HepG2 (cell line): ENCODE results near the gene FAM53B. TPM values are rescaled to one million over a fixed set of nuclear protein-coding genes. Genes with fewer than 3 reads are reported as not detected.

ENCODE experiments used
- ATAC-seq: fragments of 200-7000 bp; cut with Tn5 transposase; 3 replicates; pipeline ENCODE4 v1.9.1; 2020; ENCODE audit warnings: mild to moderate bottlenecking, moderate library complexity
- BruUV-seq: library from RNA; stranded (reverse); fragments of 400-500 nt; replicated peaks from 2 replicates; lab custom pipeline; 2021; lab: Mats Ljungman, UMichigan
- CTCF ChIA-PET: fragments of 300-600 bp; formaldehyde crosslinking; extraction: SDS; loops from one replicate; lab custom pipeline; 2021; ENCODE audit warnings: low total read pairs, inconsistent platforms, low intra/inter-chr PET ratio; lab: Yijun Ruan, JAX
- POLR2A ChIA-PET: fragments of 350-600 bp; sonication (Branson Sonifier 250); formaldehyde crosslinking; loops from one replicate; lab custom pipeline; 2020; ENCODE audit warnings: antibody characterized with exemption, inconsistent platforms; lab: Yijun Ruan, JAX
- DNase-seq: peaks from one replicate; pipeline ENCODE4 v3.0.0-alpha.2; 2015; ENCODE audit warnings: low spot score
- FAIRE-seq: peaks from 3 replicates; lab custom pipeline; 2011; peaks lifted over from hg19 to GRCh38; lab: Jason Lieb, UNC
- H2AFZ ChIP-seq: one replicate; pipeline ENCODE4 v1.6.1; 2011; ENCODE audit warnings: low read length, inconsistent platforms
- H3K27ac ChIP-seq: fragments of 300-600 bp; 3 replicates; pipeline ENCODE4 v1.8.0; 2011; ENCODE audit warnings: mixed run types, mild to moderate bottlenecking, mixed read lengths, low read length, inconsistent platforms; ENCODE audit not compliant: insufficient read depth; ENCODE audit errors: extremely low read length
- H3K27me3 ChIP-seq, 2 experiments: fragments of 200-600 bp in 1 of 2; 2 replicates in 1 of 2; 3 replicates in 1 of 2; pipeline versions ENCODE4 v1.6.0 to v1.8.0; 2011; ENCODE audit warnings: low read length in 2 of 2, mild to moderate bottlenecking in 2 of 2, moderate library complexity in 2 of 2, inconsistent platforms in 1 of 2; ENCODE audit not compliant: insufficient read depth in 2 of 2, control insufficient read depth in 1 of 2
- H3K36me3 ChIP-seq, 2 experiments: fragments of 200-600 bp in 1 of 2; replicated peaks in 1 of 2; 2 replicates in 1 of 2; 3 replicates in 1 of 2; pipeline versions ENCODE4 v1.5.1 to v1.8.0; 2011; ENCODE audit warnings: low read length in 2 of 2, inconsistent platforms in 1 of 2; ENCODE audit not compliant: insufficient read depth in 2 of 2, control insufficient read depth in 1 of 2
- H3K4me1 ChIP-seq: 2 replicates; pipeline ENCODE4 v1.5.1; 2012; ENCODE audit warnings: low read length, inconsistent platforms; ENCODE audit not compliant: insufficient read depth
- H3K4me2 ChIP-seq: 2 replicates; pipeline ENCODE4 v1.6.0; 2011; ENCODE audit warnings: low read depth, low read length, inconsistent platforms
- H3K4me3 ChIP-seq, 3 experiments: fragments of 200-600 bp in 1 of 3; sonication (generic), shearing (Covaris generic) in 1 of 3; replicated peaks in 1 of 3; 2 replicates each; pipeline ENCODE4 v1.5.1; 2011 to 2016; ENCODE audit warnings: low read length in 3 of 3, inconsistent platforms in 2 of 3, low read depth in 2 of 3, mild to moderate bottlenecking in 2 of 3, control low read depth in 1 of 3, mixed read lengths in 1 of 3; ENCODE audit not compliant: insufficient read depth in 1 of 3
- H3K79me2 ChIP-seq: one replicate; pipeline ENCODE4 v1.6.1; 2011; ENCODE audit warnings: low read length, inconsistent platforms; ENCODE audit not compliant: insufficient read depth
- H3K9ac ChIP-seq: 2 replicates; pipeline ENCODE4 v1.6.0; 2011; ENCODE audit warnings: mild to moderate bottlenecking, low read depth, low read length, inconsistent platforms; ENCODE audit not compliant: insufficient read depth
- H3K9me3 ChIP-seq: 2 replicates; pipeline ENCODE4 v1.5.1; 2012; ENCODE audit warnings: mild to moderate bottlenecking, low read length
- H4K20me1 ChIP-seq: 2 replicates; pipeline ENCODE4 v1.6.0; 2011; ENCODE audit warnings: inconsistent platforms, mild to moderate bottlenecking, low read length, moderate library complexity; ENCODE audit not compliant: insufficient read depth
- GFI1 ChIP-seq: sonication (generic); formaldehyde crosslinking; IDR thresholded peaks from 2 replicates; pipeline ENCODE4 v1.5.0; 2020; ENCODE audit warnings: missing genetic modification reagents, mild to moderate bottlenecking, borderline replicate concordance
- MBD4 ChIP-seq: IDR thresholded peaks from 2 replicates; pipeline ENCODE4 v1.6.1; 2012; ENCODE audit warnings: low read length, inconsistent platforms, borderline replicate concordance
- NR2C2 ChIP-seq: sonication (generic); formaldehyde crosslinking; IDR thresholded peaks from 2 replicates; pipeline ENCODE4 v1.4.0; 2020; ENCODE audit warnings: missing genetic modification reagents, mild to moderate bottlenecking, moderate library complexity, borderline replicate concordance
- PITX1 ChIP-seq: sonication (generic); formaldehyde crosslinking; IDR thresholded peaks from 2 replicates; pipeline ENCODE4 v1.5.1; 2020; ENCODE audit warnings: mild to moderate bottlenecking, missing genetic modification reagents
- SAFB2 ChIP-seq: sonication (generic); formaldehyde crosslinking; IDR thresholded peaks from 2 replicates; pipeline ENCODE4 v1.5.1; 2020; ENCODE audit warnings: missing genetic modification reagents, low read depth, mild to moderate bottlenecking, borderline replicate concordance
- ZNF224 ChIP-seq: sonication (generic); formaldehyde crosslinking; IDR thresholded peaks from 2 replicates; pipeline ENCODE4 v1.5.0; 2020; ENCODE audit warnings: mild to moderate bottlenecking, missing genetic modification reagents
- ZNF567 ChIP-seq: sonication (generic); formaldehyde crosslinking; IDR thresholded peaks from 2 replicates; pipeline ENCODE4 v1.8.1; 2023; ENCODE audit warnings: mild to moderate bottlenecking, missing genetic modification reagents, borderline replicate concordance
- WGBS: methylation state at CpG from one replicate; pipeline ENCODE4 v1.1.6; 2017; ENCODE audit warnings: low lambda C conversion rate; 5-methylcytosine and 5-hydroxymethylcytosine counted together
- in situ Hi-C: cut with HindIII; loops from 2 replicates; pipeline ENCODE4 v1.10.0; 2017; ENCODE audit warnings: low pct_unique_long_range_greater_than_20kb; ENCODE audit not compliant: extremely low pct_ligation_motif_present
- intact Hi-C: fragments of 100-400 bp; cut with micrococcal nuclease; formaldehyde crosslinking; loops from one replicate; pipeline ENCODE4 v1.10.0; 2022; ENCODE audit not compliant: unreplicated experiment
- polyA plus RNA-seq, 8 experiments: library from polyadenylated mRNA; depleted of rRNA in 3 of 8; stranded (reverse) in 7 of 8; unstranded in 1 of 8; fragments of >200 nt; fragmentation: Illumina TruSeq in 4 of 8; extraction: Trizol in 4 of 8; gene quantifications; 2 replicates each; pipeline versions ENCODE4 v1.2.1 to v1.2.3, GENCODE V29; 2011 to 2016; ENCODE audit warnings: low read depth in 4 of 8, missing spikeins in 1 of 8, mixed read lengths in 1 of 8; ENCODE audit not compliant: insufficient read depth in 1 of 8
- total RNA-seq, 5 experiments: library from RNA; depleted of rRNA; stranded (reverse); fragments of >200 nt; fragmentation: Illumina TruSeq; extraction: Trizol; gene quantifications; 2 replicates each; pipeline ENCODE4 v1.2.3, GENCODE V29; 2016; ENCODE audit warnings: low read depth in 1 of 5
- TF ChIP-seq, protein P1 (sequence below): sonication (generic); formaldehyde crosslinking; IDR thresholded peaks from 2 replicates; pipeline ENCODE4 v1.4.0; 2020; ENCODE audit warnings: missing genetic modification reagents, borderline replicate concordance

The FAM53B gene
- total and polyA plus RNA-seq, 2 of the 13 experiments (the other 11 are each of a cell fraction or from before 2014, with no cell fraction given), result 6.4 to 19.3 TPM

DNA sequence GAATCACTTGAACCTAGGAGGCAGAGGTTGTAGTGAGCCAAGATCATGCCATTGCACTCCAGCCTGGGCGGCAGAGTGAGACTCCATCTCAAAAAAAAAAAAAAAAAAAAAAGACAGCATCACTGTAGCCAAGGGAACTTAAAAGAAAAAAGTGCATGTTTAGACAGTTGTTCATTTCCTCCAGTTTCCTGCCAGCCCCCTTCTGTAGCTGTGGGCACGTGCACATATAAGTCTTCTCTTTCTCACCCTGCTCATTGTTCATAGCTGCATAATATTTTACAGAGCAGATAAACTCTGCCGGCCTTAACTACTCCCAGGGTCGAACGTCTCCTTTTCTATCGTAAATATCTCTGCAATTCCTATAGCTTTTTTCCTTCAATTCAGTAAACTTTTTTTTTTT is 149.9 kb downstream of the FAM53B start (continued):
- TF ChIP-seq NR2C2 (CRISPR knock-in tag) (no peak), ZNF224 (CRISPR knock-in tag) (no peak)
- TF ChIP-seq, all 625 proteins: peak for 0

DNA sequence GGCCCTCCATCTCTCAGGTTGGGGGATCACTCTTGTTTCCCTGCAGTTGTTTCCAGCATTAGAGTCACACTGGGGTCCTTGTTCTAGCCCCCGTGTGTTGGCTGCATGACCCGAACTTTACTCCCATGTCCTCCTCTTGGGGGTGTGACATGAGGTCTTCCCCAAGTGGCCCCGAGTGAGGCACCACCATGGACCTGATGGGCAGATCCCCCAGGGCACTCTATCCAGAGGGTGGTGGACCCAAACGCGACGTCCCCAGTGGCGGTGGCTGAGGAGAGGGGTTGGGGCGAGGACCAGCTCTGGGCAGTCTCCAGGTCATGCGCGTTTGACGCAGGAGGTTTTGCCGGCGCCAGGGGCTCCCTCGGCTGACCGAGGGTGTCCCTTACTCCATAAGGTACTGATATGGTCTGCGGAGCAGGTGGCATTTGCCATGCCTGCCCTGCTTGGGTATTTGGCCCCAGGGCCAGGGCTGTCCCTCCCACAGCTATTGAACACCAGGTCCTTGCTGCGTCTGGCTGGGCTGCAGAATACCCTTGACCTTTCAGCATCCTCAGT is 150.7 kb downstream of the FAM53B start:
- Histone ChIP-seq H3K27me3 (no peaks in the 10 kb centered on the region), H3K4me3 (no peak overlapping the region), H3K27ac (no peak overlapping the region), H4K20me1 (no peaks in the 10 kb centered on the region), H3K9ac (no peak overlapping the region), H3K79me2 (no peaks in the 10 kb centered on the region), H3K9me3 (no peaks in the 10 kb centered on the region), H2AFZ (no peak overlapping the region), H3K36me3 (no peaks in the 10 kb centered on the region), H3K4me2 (no peak overlapping the region), H3K4me1 (peaks cover 42% of the 10 kb centered on the region)
- no peak for DNase-seq
- ATAC-seq, result no peak
- BruUV-seq, result no TSS peak
- no peak for FAIRE-seq
- POLR2A ChIA-PET, result interaction anchor here (1.1 kb wide), 1 partner anchor 13 kb away, joined by 4 read pairs; no protein-coding TSS in a partner anchor
- TF ChIP-seq PITX1, result no peak
- WGBS, result 51% methylated on average over 3 of the region's 17 CpGs
- in situ Hi-C loops (no loop called here), intact Hi-C loops (no loop called here)
- CTCF ChIA-PET, result no interaction called here

DNA sequence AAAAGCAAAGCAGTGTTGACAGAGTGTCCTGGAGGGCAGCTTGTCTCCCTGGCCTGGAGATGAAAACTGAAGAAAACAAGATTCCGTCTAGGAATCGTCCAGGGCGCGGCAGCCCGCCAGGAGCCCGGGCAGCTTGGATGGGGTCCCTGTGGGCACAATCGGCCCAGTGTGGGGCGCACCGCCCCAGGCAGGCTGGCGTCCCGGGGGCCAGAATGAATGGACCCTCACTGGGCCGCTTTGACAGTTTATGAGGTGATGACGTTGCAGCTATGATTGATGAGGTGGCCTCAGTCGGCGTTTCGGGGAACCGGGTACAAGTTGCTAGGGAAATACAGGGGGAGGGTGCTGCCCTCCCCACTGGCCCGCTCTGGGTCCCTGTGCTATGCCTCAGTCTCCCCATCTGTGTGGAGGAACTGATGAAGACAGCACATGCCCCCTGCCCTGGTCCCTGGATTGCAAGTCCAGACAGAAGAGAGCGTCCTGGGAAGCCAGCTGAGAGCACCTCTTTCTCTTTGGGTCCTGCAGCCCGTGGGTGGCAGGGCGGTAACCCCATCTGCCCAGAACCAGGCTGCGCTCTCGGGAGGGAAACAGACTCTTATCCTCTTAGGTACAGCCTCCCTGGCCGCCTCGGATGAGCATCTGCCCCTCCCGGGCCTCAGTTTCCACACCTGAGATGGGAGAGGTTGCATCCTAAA is 151.3 kb downstream of the FAM53B start:
- no peaks in the 10 kb centered on the region for H3K9me3 ChIP-seq
- DNase-seq, result no peak
- in situ Hi-C loops (no loop called here), intact Hi-C loops (no loop called here)
- POLR2A ChIA-PET, result interaction anchor here (1.1 kb wide), 1 partner anchor 13 kb away, joined by 4 read pairs; no protein-coding TSS in a partner anchor
- H3K27ac ChIP-seq, result no peak overlapping the region
- no peak overlapping the region for H2AFZ ChIP-seq
- no TSS peak for BruUV-seq
- H3K27me3 ChIP-seq, result no peaks in the 10 kb centered on the region
- no peak overlapping the region for H3K4me3 ChIP-seq
- H3K9ac ChIP-seq, result no peak overlapping the region
- no peaks in the 10 kb centered on the region for H4K20me1 ChIP-seq
- peaks cover 48% of the 10 kb centered on the region for H3K4me1 ChIP-seq
- WGBS, result 67% methylated on average over 19 of the region's 26 CpGs
- CTCF ChIA-PET, result no interaction called here
- ATAC-seq, result no peak
- no peak overlapping the region for H3K4me2 ChIP-seq
- no peaks in the 10 kb centered on the region for H3K36me3 ChIP-seq
- TF ChIP-seq GFI1 (CRISPR knock-in tag), result no peak
- TF ChIP-seq, protein P1, sequence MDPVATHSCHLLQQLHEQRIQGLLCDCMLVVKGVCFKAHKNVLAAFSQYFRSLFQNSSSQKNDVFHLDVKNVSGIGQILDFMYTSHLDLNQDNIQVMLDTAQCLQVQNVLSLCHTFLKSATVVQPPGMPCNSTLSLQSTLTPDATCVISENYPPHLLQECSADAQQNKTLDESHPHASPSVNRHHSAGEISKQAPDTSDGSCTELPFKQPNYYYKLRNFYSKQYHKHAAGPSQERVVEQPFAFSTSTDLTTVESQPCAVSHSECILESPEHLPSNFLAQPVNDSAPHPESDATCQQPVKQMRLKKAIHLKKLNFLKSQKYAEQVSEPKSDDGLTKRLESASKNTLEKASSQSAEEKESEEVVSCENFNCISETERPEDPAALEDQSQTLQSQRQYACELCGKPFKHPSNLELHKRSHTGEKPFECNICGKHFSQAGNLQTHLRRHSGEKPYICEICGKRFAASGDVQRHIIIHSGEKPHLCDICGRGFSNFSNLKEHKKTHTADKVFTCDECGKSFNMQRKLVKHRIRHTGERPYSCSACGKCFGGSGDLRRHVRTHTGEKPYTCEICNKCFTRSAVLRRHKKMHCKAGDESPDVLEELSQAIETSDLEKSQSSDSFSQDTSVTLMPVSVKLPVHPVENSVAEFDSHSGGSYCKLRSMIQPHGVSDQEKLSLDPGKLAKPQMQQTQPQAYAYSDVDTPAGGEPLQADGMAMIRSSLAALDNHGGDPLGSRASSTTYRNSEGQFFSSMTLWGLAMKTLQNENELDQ (CRISPR knock-in tag), result no peak
- no peak for TF ChIP-seq ZNF567 (CRISPR knock-in tag)
- TF ChIP-seq SAFB2 (CRISPR knock-in tag), result no peak
- no peak for TF ChIP-seq MBD4
- H3K79me2 ChIP-seq, result no peaks in the 10 kb centered on the region
- FAIRE-seq, result no peak
